CD4-positive, alpha-beta T cell treated with Interleukin-6 at 100 ng/mL for 8 hours (primary cell): ENCODE measurements around the gene TPD52L1.

Experiments used
- DNase-seq: peaks from one replicate; pipeline ENCODE4 v3.0.0-alpha.2; 2020; ENCODE audit warnings: mixed read lengths, low spot score

TPD52L1 gene

DNA sequence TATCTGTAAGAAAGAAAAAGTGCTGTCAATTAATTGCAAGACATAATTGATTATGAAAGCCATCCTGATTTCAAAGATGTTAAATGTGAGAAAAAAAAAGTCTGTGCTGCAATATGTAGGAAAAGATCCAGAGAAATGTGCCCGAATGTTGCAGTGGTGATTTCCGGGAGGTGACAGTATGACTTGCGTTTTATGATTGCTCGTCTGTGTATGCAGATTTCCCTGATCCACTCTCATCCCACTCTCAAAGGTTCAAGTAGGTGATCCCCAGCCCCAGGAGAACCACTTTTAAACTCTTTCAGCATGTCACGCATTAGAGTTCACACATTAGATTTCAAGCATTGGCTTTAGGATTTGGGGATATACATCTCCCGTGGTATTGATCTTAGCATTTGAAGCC is 57.8 kb downstream of the TPD52L1 start:
- DNase-seq = no peak

DNA sequence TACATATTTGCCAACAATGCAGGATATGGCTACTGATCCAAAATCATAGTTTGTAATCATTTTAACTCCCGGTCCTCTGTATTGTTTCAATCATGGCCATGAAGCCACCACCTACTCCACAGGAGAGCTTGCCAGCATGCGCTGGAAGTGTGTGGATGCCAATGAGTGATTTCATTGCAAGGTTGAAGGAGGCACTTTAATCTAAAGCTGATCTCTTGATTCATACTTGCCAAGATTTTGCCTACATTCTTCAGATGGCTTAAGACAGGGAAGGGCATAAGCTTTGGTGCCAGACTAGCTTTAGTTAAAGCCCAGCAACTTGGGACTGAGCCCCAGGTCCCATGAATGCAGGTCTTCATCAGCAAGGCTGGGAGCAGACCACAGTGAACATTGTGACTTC is 58.8 kb downstream of the TPD52L1 start:
- DNase-seq = no peak

DNA sequence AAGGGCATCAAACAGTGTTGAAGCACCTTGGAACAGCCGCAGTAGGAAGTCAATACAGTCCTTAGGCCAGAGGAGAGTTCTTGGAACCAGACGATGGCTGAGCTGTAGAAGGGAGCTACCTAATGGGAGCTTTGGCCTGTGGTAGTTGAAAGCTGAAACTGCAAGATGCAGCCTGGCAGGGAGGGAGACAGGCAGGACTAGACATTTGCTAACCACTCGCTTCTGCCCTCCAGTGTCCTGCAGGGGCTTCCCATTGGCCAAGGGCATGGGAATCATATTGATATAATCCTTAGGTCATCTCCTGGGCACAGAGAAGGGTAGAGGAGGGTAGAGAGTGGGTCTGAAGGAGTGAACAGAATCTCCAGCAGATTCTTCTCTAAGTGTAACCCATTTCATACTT is 60.4 kb downstream of the TPD52L1 start:
- DNase-seq = no peak

DNA sequence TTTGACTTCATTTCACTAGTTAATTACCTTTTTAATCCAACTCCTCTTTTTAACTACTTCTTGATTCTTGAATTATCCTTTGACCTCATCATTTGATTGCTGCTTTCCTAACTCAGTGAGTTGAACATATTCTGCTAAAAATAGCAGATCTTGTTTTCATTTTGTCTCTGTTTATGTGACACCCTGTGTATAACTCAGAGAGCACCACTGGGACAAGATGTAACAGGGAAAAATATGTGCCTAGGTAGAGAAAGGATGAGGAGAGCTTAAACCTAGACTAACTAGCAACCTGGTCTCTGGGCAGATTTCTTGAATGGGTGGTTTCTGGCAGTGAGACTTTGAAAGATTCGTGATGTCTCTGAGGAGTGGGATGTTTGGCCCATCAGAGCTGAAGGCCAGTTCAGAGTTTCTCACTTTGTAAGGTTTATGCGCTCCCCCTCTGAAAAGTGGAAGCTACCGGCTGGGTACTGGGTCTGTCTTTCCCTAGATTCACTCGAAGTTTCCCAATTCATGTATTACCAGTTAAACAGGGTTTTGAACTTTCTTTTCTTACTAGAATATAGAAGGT is 61.8 kb downstream of the TPD52L1 start:
- no peak for DNase-seq

DNA sequence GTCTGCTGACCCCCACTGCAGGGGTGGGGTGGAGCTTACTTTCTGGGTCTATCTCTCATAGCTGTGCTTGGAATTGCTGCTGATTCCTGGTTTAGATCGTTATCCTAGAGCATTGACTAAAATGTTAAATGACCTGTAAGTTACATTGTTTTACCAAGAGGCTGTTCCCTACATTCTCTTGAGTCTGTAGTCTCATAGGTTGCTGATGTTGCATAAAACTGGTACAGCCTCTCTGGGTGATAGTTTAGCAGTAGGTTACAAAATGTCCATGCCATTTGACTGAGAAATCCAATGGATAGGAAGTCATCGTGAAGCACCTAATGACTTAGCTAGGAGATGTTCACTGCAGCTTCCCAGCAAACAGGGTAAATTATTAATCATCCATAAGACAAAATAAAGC is 62.4 kb downstream of the TPD52L1 start:
- no peak for DNase-seq

DNA sequence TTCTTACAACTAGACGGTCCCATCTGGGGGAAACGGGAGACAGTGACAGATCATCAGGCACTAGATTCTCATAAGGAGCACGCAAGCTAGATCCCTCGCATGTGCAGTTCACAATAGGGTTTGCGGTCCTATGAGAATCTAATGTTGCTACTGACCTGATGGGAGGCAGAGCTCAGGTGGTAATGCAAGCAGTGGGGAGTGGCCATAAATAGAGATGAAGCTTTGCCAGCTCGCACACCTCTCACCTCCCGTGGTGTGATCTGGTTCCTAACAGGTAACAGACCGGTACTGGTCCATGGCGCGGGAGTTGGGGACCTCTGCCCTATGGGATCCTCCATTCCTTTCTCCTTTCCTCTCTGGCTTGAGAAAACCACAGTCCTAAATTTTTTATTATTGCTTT is 63.8 kb downstream of the TPD52L1 start:
- DNase-seq = no peak

DNA sequence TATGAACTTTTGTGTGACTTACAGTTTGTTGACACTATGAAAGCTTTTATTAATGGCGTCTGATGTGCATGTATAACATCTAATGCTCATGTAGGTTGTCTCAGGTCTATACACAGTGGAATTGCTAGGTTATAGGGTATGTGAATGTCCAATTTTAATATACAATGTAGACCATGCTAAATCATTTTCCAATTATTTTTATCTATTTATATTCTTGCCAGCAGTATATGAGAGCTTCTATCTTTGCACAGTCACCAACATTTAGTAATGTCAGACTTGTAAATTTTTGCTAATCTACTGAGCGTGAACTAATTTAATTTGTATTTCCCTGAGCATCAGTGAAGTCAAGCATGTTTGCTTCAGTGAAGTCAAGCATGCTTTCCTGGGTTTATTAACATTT is 64.4 kb downstream of the TPD52L1 start:
- DNase-seq = no peak

DNA sequence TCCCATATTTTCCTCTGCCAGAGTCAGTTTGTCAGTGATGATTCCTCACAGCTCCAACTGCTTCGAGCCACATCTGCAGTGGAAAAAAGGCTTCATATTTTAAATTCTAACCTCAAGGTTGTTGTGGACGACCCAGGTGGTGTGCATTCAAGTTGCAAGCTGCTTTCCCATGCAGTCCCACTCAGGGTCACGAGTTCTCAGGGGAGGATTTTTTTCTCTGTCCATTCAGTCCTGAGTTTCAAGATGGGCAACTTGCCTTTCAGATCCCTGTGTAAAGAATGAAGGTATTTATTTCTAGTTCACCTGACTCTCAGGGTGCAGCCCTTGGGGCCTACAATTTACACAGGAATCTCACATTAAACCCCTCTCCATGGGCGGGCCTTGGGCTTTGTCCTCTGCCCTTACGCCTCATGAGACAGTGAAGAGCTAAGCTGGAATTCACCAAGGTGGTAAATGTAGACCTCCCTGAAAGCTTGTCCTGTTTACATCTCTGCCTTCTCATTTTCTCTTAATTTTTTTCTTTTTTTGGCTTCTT is 65.9 kb downstream of the TPD52L1 start:
- DNase-seq = no peak

DNA sequence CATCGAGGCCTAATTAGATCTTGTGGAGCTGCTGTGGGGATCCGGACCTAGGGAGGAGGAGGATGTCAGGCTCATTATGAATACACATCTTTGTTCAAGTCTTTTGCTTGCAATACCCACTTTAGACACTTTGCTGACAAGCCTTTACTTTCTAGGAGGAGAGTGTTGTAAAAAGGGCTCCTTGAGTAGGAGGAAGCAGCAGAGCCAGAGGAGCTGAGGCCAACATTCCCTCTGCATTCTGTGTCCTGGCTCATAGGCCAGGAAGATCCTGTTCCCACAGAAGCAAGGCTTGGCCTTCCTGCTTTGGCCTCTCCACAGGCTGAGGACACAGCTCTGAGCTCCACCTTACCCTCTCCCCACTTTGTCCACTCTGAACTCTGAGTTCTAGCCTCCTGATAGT is 67.1 kb downstream of the TPD52L1 start:
- no peak for DNase-seq

DNA sequence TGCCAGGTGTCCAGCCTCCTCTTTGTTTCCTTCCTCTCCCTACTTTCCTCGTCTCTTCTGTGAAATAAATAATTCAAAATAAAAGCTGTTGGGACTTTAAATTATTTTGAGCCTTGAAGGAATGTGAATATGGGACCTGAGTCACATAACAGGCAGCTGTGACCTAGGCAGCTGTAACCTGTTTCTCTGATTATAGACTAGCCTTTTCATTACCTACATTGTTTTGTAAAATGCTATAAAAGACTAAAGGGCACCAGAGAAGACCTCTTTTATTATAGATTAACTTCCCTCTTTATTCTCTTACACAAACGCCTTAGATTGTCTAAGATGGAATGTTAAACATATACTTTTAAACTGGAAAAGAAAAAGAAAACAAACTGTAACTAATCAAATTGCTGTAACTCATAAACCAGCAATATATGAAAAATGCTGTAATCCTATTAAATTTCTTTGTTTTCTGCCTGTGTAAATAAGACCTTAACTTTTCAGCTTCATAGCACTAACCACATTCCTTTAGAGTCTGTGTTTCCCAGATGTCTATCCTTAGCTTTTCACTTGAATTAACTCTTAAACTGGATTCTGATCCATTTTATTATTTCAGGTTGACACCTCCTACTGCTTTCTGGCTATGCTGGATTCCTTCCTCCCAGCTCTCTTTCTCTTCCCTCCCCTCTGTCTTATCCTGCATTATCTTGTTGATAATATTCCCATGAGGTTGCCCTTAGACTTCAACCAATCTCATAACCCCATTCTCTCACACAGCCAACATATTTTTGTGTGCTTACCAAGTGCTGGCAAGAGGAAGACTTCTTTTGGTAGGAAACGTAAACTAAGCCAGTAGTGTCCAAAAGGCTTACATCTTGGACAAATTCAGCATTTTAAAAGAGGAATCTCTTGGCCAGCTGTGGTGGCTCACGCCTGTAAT is 69.2 kb downstream of the TPD52L1 start:
- DNase-seq = no peak

DNA sequence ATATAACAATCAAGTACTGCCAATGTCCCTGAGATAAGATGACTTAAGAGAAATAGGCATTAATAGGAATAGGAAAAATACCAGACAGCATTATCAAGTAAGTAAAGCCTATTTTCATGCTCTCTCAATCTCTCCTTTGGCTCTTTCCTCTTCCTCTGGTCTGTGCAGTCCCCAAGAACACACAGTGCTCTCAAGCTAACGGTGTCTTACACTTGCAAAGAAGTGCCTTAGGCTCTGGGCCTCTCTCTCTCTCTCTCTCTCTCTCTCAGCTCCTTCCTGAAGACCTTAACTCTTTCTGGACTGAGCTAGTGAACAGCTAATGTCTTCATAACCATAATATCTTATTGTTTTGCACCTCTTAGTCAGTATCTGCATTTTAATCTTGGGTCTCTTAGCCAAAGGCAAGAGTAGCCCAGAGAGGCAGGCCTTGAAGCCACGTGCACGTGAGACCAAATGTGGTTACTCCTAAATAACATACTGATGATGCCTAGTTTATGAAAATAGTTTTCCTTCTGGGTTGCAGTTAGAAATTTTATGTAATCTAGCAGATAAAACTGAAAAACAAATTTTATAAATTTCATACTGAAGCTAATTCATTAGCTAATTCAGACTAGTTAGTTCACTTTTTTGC is 70.8 kb downstream of the TPD52L1 start:
- no peak for DNase-seq

DNA sequence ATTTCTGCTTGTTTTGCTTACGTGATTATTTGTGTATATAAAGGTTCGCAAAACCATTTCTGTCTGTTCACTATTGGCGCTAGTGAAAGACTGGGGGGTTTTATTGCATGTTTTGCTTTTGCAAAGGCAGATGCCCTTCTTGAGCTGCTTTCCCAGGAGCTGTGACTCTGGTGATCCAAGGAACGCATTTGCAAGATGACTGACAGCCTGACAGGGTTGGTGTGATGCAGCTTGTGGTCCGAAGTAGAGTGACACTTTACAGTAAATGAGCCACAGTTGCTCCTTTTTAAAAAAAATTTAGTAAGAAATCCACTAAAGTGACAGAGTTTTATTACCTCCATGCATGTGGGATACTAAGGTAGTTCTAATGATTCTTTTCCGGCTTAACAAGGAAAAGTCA is 73.7 kb downstream of the TPD52L1 start:
- DNase-seq = no peak

DNA sequence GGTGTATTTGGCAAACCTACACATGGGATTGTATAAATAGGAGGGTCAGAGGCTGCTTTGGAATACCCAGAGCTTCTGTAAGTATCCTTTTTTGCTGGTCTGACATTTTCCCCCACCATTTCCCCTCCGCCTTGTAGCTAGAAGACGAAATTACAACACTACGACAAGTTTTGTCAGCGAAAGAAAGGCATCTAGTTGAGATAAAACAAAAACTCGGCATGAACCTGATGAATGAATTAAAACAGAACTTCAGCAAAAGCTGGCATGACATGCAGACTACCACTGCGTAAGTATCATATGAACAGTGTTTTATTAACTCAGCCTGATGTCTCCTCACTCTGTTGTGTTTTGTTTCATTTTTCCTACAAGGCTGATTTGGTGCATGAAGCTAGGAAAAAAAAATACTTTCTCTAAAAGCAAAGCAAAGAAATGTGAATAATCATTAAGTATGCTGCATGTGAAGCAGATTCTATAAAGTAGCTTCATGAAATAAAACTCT is 75.5 kb downstream of the TPD52L1 start:
- no peak for DNase-seq

DNA sequence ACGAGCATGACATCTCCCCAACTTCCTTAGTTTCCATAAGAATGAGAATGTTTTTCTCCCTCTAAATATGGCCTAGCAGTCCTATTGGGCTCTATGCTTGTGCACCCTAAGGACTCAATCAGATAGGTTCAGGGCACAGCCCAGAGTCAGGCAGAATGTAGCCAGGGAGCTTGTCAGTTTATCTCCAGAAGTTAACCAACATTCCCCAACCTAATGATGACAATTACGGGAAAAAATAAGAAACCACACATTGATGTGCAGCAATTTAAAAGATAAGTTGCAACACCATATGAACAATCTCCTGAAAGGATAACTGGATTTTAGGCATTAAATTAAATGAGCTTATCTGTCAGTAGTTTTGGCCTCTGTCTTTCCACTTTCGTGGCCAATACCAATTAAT is 77.1 kb downstream of the TPD52L1 start:
- DNase-seq = no peak

DNA sequence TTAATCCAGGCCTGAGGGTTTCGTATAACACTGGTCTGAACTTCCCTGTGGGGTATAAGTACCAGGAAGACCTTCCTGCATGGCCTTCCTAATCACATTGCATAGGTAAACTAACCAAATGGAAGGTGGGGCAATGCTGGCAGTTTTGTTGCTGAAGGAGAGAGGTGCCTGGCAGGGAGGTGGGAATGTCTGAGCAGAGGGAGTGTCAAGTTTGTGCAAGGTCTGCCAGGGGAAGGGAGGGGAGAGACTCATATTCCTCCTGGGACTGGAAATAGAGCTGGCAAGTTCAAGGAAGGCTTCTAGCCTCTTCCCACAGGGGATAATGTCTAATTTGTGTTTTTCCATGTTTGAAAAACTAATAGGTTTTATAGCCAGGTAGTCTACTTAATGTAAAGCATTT is 77.6 kb downstream of the TPD52L1 start:
- DNase-seq = no peak

DNA sequence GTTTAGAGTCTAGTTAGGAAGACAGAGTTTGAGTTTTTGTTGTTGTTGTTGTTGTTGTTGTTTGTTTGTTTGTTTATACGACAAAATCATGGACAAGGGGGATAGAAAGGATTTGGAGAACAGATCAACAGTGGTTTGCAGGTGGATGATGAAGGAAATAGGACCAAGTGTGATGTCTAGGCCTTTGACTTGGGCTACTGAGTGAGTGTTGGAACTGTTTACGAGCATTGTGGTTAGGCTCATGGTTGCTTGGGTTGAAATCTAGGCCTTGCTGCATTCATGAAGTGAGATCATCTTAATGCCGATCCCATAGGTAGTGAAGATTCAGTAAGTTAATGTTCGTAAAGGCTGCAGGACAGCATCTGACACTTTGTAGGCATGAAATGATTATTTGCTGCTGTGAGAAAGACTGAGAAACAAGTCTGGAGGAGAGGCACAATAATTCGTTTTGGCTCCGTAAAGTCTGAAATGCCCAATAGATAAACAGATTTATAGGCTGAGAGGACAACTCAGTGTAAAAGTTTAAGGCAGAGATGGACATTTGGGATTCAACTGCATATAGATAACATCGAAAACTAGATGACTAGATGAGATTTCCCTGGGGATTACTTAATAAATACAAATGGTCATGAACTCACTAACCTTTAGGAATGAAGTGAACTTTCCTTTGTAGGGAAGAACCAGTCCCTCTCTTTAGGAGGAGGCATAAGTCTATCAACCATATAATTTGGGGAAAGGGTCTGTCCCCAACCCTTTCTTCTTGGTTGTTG is 78.2 kb downstream of the TPD52L1 start:
- DNase-seq = no peak

DNA sequence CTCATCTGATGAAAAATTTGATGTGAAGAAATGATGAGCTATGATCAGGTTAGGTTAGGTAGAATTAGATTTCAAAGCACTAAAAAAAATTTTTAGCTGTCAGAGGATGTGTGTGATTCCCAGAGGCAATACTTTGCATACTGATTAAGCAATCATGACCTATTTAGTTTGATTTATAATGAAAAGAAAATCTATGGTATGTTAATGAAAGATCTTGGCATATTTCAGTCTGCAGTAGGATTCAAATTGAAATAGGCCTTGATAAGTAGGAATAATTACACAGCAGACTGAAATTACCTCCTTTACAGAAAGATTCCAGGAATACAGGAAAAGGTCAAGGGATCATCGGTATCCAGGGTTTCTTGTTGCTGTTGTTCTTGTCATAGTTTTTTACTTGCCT is 78.9 kb downstream of the TPD52L1 start:
- DNase-seq = no peak

DNA sequence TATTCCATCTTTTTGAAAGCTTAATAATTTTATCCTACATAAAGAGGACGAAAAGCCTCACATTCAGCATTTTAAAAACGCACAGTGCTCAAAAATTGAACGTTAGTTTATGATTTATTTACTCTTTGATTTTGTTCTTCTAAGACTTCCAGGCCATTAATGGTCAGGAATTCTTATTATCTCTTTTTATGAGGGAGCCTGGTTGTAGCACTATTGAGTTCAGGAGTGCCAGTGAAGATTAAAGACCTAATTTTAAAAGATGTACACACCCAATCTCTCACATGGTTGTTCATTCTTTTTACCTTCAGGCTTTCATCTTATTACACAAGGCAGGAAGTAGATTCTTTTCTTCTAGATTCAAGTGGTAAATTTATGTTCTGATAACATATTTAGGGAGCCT is 79.6 kb downstream of the TPD52L1 start:
- DNase-seq = no peak

DNA sequence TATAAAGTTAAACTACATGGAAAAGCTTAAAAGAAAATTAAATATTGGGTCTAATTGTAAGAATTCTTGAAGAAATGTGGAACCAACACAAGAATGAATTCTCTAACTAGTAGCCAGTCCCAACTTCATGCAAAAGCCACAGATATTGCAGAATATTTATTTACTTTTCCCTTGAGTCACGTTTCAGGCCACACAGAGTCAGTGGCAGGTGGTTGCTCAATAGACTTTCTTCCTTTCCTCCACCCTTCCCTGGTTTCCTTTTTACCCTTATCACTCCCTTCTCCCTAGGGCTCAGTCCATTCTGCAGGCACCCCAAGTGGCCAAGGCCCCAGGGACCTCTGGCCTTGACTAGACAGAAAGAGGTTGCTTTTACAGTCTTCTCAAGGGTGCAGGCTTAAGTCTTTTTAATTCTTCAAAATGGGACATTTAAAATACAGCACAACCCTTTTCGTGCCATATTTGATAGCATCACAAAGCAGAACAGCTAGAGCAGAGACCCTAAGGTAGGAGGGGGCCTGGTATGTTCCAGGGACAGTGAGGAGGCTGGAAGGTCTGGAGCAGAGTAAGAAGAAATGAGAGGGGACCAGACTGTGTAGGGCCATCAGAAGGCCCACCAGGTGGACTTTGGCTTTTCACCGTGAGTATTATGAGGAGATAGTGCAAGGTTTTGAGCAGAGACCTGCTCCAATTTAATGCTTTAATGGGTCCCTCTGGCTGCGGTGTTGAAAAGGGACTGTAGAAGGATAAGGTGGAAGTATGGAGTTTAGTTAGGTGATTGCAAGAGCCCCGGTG is 83.2 kb downstream of the TPD52L1 start:
- DNase-seq = no peak

DNA sequence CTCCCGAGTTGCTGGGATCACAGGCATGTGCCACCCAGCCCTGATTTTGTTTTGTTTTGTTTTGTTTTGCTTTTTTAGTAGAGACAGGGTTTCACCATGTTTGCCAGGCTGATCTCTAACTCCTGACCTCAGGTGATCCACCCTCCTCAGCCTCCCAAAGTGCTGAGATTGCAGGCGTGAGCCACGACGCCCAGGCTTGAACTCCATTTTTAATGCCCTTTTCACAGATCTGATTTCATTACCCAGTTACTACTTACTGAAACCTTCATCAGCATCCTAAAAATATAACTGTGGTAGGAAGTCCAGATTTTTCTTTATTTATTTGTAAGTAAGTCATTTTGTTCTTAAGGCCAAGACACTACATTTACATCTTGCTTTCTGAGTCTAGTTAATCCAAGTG is 84.2 kb downstream of the TPD52L1 start:
- no peak for DNase-seq

DNA sequence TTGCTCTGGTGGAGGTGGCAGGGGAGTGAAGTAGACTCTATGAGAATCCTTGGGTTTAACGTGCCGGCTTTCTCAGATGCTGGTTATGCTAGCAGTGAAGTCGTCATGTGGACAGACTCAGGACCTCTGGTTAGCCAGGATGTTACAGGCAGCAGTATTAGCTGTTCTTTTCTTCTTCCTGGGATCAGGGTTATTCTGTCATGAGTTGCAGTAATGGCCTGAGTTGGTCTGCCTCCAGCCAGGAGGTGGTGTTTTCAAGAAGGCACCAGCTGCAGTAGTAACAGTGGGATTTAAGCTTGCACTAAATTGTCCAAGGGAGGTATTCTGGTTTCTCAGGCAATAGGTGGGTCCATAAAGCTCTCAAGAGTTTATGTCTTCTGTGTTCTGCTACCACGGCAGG is 91.5 kb downstream of the TPD52L1 start:
- no peak for DNase-seq
